ENCODE measurements around the gene SAV1. TPM values are rescaled to one million over a fixed set of nuclear protein-coding genes. Genes with fewer than 3 reads are reported as not detected.

The SAV1 gene
- total RNA-seq, 2 experiments from 2014 or later: 7.9 to 8.8 TPM

- no peaks in the 10 kb centered on the region for H3K4me1 ChIP-seq (ENCODE audit: insufficient read depth, low read length)
- H3K36me3 ChIP-seq (ENCODE audit: insufficient read depth, low read length): no peaks in the 10 kb centered on the region
- CTCF ChIA-PET: no interaction called here
- no peak overlapping the region for H3K27ac Mint-ChIP-seq
- H3K27me3 ChIP-seq (ENCODE audit: control insufficient read depth in 1 of 2, insufficient read depth in 2 of 2, low read length in 2 of 2): no peaks in the 10 kb centered on the region
- H3K9me3 ChIP-seq (ENCODE audit: control insufficient read depth in 1 of 2, insufficient read depth in 1 of 2, low read length in 2 of 2): no peaks in the 10 kb centered on the region
- POLR2A ChIA-PET: no interaction called here
- no peaks in the 10 kb centered on the region for H3K9me3 Mint-ChIP-seq
- no peak overlapping the region for H3K4me3 ChIP-seq (ENCODE audit: low read length)
- no peak for TF ChIP-seq CTCF (IDR thresholded peaks at IDR 0.05)
- no peaks in the 10 kb centered on the region for H3K27me3 Mint-ChIP-seq
- ATAC-seq (ENCODE audit: poor library complexity): no peak
- no peak for DNase-seq
- no peaks in the 10 kb centered on the region for H3K36me3 Mint-ChIP-seq (ENCODE audit: low read depth)
- no peaks in the 10 kb centered on the region for H3K4me1 Mint-ChIP-seq (ENCODE audit: low read depth)
- no peak overlapping the region for H3K4me3 Mint-ChIP-seq
- intact Hi-C loops (cut with DNase I, micrococcal nuclease): no loop called here
- no peak overlapping the region for H3K27ac ChIP-seq (ENCODE audit: low read depth in 1 of 2, low read length in 2 of 2)
Measured at GRCh38 chr14:50608302-50608851, 59.7 kb downstream of the SAV1 start.

GRCh38 chr14:50607761-50608160 is 60.3 kb downstream of the SAV1 start:
- Mint-ChIP-seq H3K4me1 (ENCODE audit: low read depth) (no peaks in the 10 kb centered on the region), H3K9me3 (no peaks in the 10 kb centered on the region), H3K36me3 (ENCODE audit: low read depth) (no peaks in the 10 kb centered on the region), H3K27ac (no peak overlapping the region), H3K27me3 (no peaks in the 10 kb centered on the region), H3K4me3 (no peak overlapping the region)
- no peak overlapping the region for H3K27ac ChIP-seq (ENCODE audit: low read depth in 1 of 2, low read length in 2 of 2)
- intact Hi-C loops (cut with DNase I, micrococcal nuclease): no loop called here
- no peaks in the 10 kb centered on the region for H3K4me1 ChIP-seq (ENCODE audit: insufficient read depth, low read length)
- TF ChIP-seq CTCF (IDR thresholded peaks at IDR 0.05): no peak
- no peaks in the 10 kb centered on the region for H3K36me3 ChIP-seq (ENCODE audit: insufficient read depth, low read length)
- ATAC-seq (ENCODE audit: poor library complexity) (no peak), DNase-seq (no peak)
- no peak overlapping the region for H3K4me3 ChIP-seq (ENCODE audit: low read length)
- CTCF ChIA-PET: no interaction called here
- no peaks in the 10 kb centered on the region for H3K9me3 ChIP-seq (ENCODE audit: control insufficient read depth in 1 of 2, insufficient read depth in 1 of 2, low read length in 2 of 2)
- no peaks in the 10 kb centered on the region for H3K27me3 ChIP-seq (ENCODE audit: control insufficient read depth in 1 of 2, insufficient read depth in 2 of 2, low read length in 2 of 2)
- POLR2A ChIA-PET: interaction anchor here (0.6 kb wide), 1 partner anchor 117 kb away, joined by 3 read pairs; no protein-coding TSS in a partner anchor

GRCh38 chr14:50607181-50607580 is 60.9 kb downstream of the SAV1 start:
- intact Hi-C loops (cut with DNase I, micrococcal nuclease): no loop called here
- no peaks in the 10 kb centered on the region for H3K4me1 ChIP-seq (ENCODE audit: insufficient read depth, low read length)
- CTCF ChIA-PET: no interaction called here
- no peak for ATAC-seq (ENCODE audit: poor library complexity)
- no peak overlapping the region for H3K27ac Mint-ChIP-seq
- no peaks in the 10 kb centered on the region for H3K9me3 Mint-ChIP-seq
- H3K27me3 ChIP-seq (ENCODE audit: control insufficient read depth in 1 of 2, insufficient read depth in 2 of 2, low read length in 2 of 2): no peaks in the 10 kb centered on the region
- DNase-seq: no peak
- no peak overlapping the region for H3K4me3 ChIP-seq (ENCODE audit: low read length)
- no peaks in the 10 kb centered on the region for H3K27me3 Mint-ChIP-seq
- no peak overlapping the region for H3K4me3 Mint-ChIP-seq
- no peaks in the 10 kb centered on the region for H3K36me3 ChIP-seq (ENCODE audit: insufficient read depth, low read length)
- H3K9me3 ChIP-seq (ENCODE audit: control insufficient read depth in 1 of 2, insufficient read depth in 1 of 2, low read length in 2 of 2): no peaks in the 10 kb centered on the region
- no peaks in the 10 kb centered on the region for H3K36me3 Mint-ChIP-seq (ENCODE audit: low read depth)
- no peak for TF ChIP-seq CTCF (IDR thresholded peaks at IDR 0.05)
- no peaks in the 10 kb centered on the region for H3K4me1 Mint-ChIP-seq (ENCODE audit: low read depth)
- POLR2A ChIA-PET: interaction anchor here (0.6 kb wide), 1 partner anchor 116 kb away, joined by 3 read pairs; no protein-coding TSS in a partner anchor
- no peak overlapping the region for H3K27ac ChIP-seq (ENCODE audit: low read depth in 1 of 2, low read length in 2 of 2)
